CD8-positive, alpha-beta memory T cell (primary cell): Measurements from ENCODE around the gene GPR55. TPM values are rescaled to one million over a fixed set of nuclear protein-coding genes. Genes with fewer than 3 reads are reported as not detected.

Experiments
- CTCF ChIA-PET: fragments of 350-600 bp; sonication (Branson Sonifier 250); formaldehyde crosslinking; loops from one replicate; lab custom pipeline; 2021; ENCODE audit warnings: antibody characterized with exemption; lab: Charles Lee
- POLR2A ChIA-PET: fragments of 350-600 bp; sonication (Branson Sonifier 250); formaldehyde crosslinking; loops from one replicate; lab custom pipeline; 2021; ENCODE audit warnings: antibody characterized with exemption; lab: Charles Lee
- DNase-seq, 5 donors: peaks; one replicate each; pipeline versions ENCODE4 v3.0.0 to v3.0.0-alpha.2; 2020 to 2022; ENCODE audit warnings: mixed read lengths in 1 of 5
- H3K27ac ChIP-seq: one replicate; pipeline ENCODE4 v1.7.0; 2013; ENCODE audit warnings: low read depth, mild to moderate bottlenecking, low read length, moderate library complexity
- H3K27me3 ChIP-seq: 2 replicates; pipeline ENCODE4 v1.7.0; 2013; ENCODE audit warnings: low read length, mild to moderate bottlenecking; ENCODE audit not compliant: insufficient read depth, poor library complexity, severe bottlenecking
- H3K36me3 ChIP-seq: 2 replicates; pipeline ENCODE4 v1.7.0; 2013; ENCODE audit warnings: mild to moderate bottlenecking, low read length, moderate library complexity; ENCODE audit not compliant: insufficient read depth
- H3K4me1 ChIP-seq: 2 replicates; pipeline ENCODE4 v1.7.0; 2013; ENCODE audit warnings: mild to moderate bottlenecking, low read length, moderate library complexity; ENCODE audit not compliant: insufficient read depth
- H3K4me3 ChIP-seq: 2 replicates; pipeline ENCODE4 v1.7.0; 2013; ENCODE audit warnings: mild to moderate bottlenecking, low read length
- H3K9me3 ChIP-seq: 2 replicates; pipeline ENCODE4 v1.7.0; 2013; ENCODE audit warnings: mild to moderate bottlenecking, low read length
- H3K27ac Mint-ChIP-seq, 8 donors: one replicate each; pipeline ENCODE4 v1.8.0; 2020 to 2021; ENCODE audit warnings: mixed read lengths in 8 of 8, mild to moderate bottlenecking in 6 of 8, inconsistent platforms in 3 of 8, moderate library complexity in 3 of 8
- H3K27me3 Mint-ChIP-seq, 2 donors: one replicate each; pipeline ENCODE4 v1.8.0; 2020 to 2021; ENCODE audit warnings: mixed read lengths in 2 of 2, mild to moderate bottlenecking in 1 of 2, moderate library complexity in 1 of 2
- H3K36me3 Mint-ChIP-seq, 3 donors: one replicate each; pipeline ENCODE4 v1.8.0; 2020 to 2021; ENCODE audit warnings: mixed read lengths in 3 of 3, inconsistent platforms in 1 of 3, mild to moderate bottlenecking in 1 of 3
- H3K4me1 Mint-ChIP-seq, 3 donors: one replicate each; pipeline ENCODE4 v1.8.0; 2020 to 2021; ENCODE audit warnings: mixed read lengths in 3 of 3, inconsistent platforms in 1 of 3, mild to moderate bottlenecking in 1 of 3
- H3K4me3 Mint-ChIP-seq, 7 donors: one replicate each; pipeline ENCODE4 v1.8.0; 2020 to 2021; ENCODE audit warnings: mixed read lengths in 7 of 7, mild to moderate bottlenecking in 6 of 7, moderate library complexity in 4 of 7, inconsistent platforms in 2 of 7
- H3K9me3 Mint-ChIP-seq, 5 donors: one replicate each; pipeline ENCODE4 v1.8.0; 2020 to 2022; ENCODE audit warnings: mixed read lengths in 5 of 5, mild to moderate bottlenecking in 3 of 5, moderate library complexity in 2 of 5, inconsistent platforms in 1 of 5
- polyA plus RNA-seq: library from polyadenylated mRNA; unstranded; fragments of 300-500 nt; fragmentation: Illumina TruSeq; gene quantifications from one replicate; pipeline ENCODE4 v1.2.3, GENCODE V29; 2021
- total RNA-seq, 2 experiments: library from RNA; stranded (reverse); gene quantifications; one replicate each; pipeline ENCODE4 v1.2.3, GENCODE V29; 2021

Gene GPR55
- total and polyA plus RNA-seq, 3 experiments from 2014 or later, result 3.5 to 11.6 (median 11.1) TPM

- CTCF ChIA-PET, result interaction anchor here (0.7 to 1.5 kb wide), 2 partner anchors 11 to 56 kb away, joined by 3 to 4 read pairs; no protein-coding TSS in a partner anchor
- Mint-ChIP-seq H3K9me3 (peaks cover 0 to 7% (median 7%) of the 10 kb centered on the region in 5 donors), H3K4me3 (peak overlapping the region in 3 of 7 donors; percentile 6 to 59 (median 34)), H3K27ac (peak overlapping the region in 2 of 8 donors; percentile 11 to 24), H3K4me1 (peaks cover 21 to 39% (median 22%) of the 10 kb centered on the region in 3 donors), H3K27me3 (peaks cover 0 to 5% of the 10 kb centered on the region in 2 donors), H3K36me3 (peaks cover 0 to 4% (median 0%) of the 10 kb centered on the region in 3 donors)
- Histone ChIP-seq H3K27me3 (no peaks in the 10 kb centered on the region), H3K4me3 (no peak overlapping the region), H3K9me3 (no peaks in the 10 kb centered on the region), H3K36me3 (no peaks in the 10 kb centered on the region), H3K4me1 (peaks cover 6% of the 10 kb centered on the region), H3K27ac (no peak overlapping the region)
- POLR2A ChIA-PET, result no interaction called here
- DNase-seq, result no peak
Observed at GRCh38 chr2:230930928-230931555, 6.0 kb upstream of the GPR55 start.

GRCh38 chr2:230930149-230930780 is 5.2 kb upstream of the GPR55 start:
- CTCF ChIA-PET, result interaction anchor here (0.7 to 1.5 kb wide), 3 partner anchors 11 to 82 kb away, joined by 3 to 5 read pairs (median 4); no protein-coding TSS in a partner anchor
- Histone ChIP-seq H3K9me3 (no peaks in the 10 kb centered on the region), H3K4me3 (no peak overlapping the region), H3K27ac (no peak overlapping the region), H3K36me3 (no peaks in the 10 kb centered on the region), H3K4me1 (peaks cover 12% of the 10 kb centered on the region), H3K27me3 (no peaks in the 10 kb centered on the region)
- peaks cover 24 to 46% (median 25%) of the 10 kb centered on the region in 3 donors for H3K4me1 Mint-ChIP-seq
- peaks cover 0 to under 1% (median under 1%) of the 10 kb centered on the region in 5 donors for H3K9me3 Mint-ChIP-seq
- H3K36me3 Mint-ChIP-seq, result no peaks in the 10 kb centered on the region
- peaks cover 0 to 5% of the 10 kb centered on the region in 2 donors for H3K27me3 Mint-ChIP-seq
- POLR2A ChIA-PET, result no interaction called here
- H3K4me3 Mint-ChIP-seq, result peak overlapping the region in 1 of 7 donors; percentile 4
- H3K27ac Mint-ChIP-seq, result peak overlapping the region in 1 of 8 donors; percentile 29
- no peak for DNase-seq

- Mint-ChIP-seq H3K27ac (no peak overlapping the region), H3K9me3 (no peaks in the 10 kb centered on the region), H3K36me3 (peaks cover 0 to 1% (median 0%) of the 10 kb centered on the region in 3 donors), H3K4me3 (peak overlapping the region in 1 of 7 donors; percentile 27), H3K27me3 (peaks cover 0 to 5% of the 10 kb centered on the region in 2 donors), H3K4me1 (peaks cover 31 to 53% (median 31%) of the 10 kb centered on the region in 3 donors)
- no peaks in the 10 kb centered on the region for H3K36me3 ChIP-seq
- no peak overlapping the region for H3K4me3 ChIP-seq
- ChIA-PET POLR2A (no interaction called here), CTCF (interaction anchor here (1.1 to 1.5 kb wide), 2 partner anchors 12 to 81 kb away, joined by 3 to 5 read pairs; no protein-coding TSS in a partner anchor)
- no peak for DNase-seq
- H3K9me3 ChIP-seq, result no peaks in the 10 kb centered on the region
- H3K27me3 ChIP-seq, result no peaks in the 10 kb centered on the region
- H3K4me1 ChIP-seq, result peaks cover 18% of the 10 kb centered on the region
- no peak overlapping the region for H3K27ac ChIP-seq
Observed at GRCh38 chr2:230929381-230930148, 4.5 kb upstream of the GPR55 start.

GRCh38 chr2:230928701-230929380 is 3.8 kb upstream of the GPR55 start:
- Mint-ChIP-seq H3K36me3 (peaks cover 0 to 5% (median 0%) of the 10 kb centered on the region in 3 donors), H3K27ac (peak overlapping the region in 4 of 8 donors; percentile 25 to 89 (median 36)), H3K9me3 (no peaks in the 10 kb centered on the region), H3K27me3 (peaks cover 1 to 5% of the 10 kb centered on the region in 2 donors), H3K4me1 (peaks cover 38 to 61% (median 38%) of the 10 kb centered on the region in 3 donors), H3K4me3 (no peak overlapping the region)
- no peaks in the 10 kb centered on the region for H3K9me3 ChIP-seq
- ChIA-PET POLR2A (no interaction called here), CTCF (interaction anchor here (1.4 to 6.1 kb wide), 3 partner anchors 54 to 124 kb away, joined by 4 to 79 read pairs (median 36); no protein-coding TSS in a partner anchor)
- no peaks in the 10 kb centered on the region for H3K36me3 ChIP-seq
- H3K4me1 ChIP-seq, result peaks cover 25% of the 10 kb centered on the region
- no peak overlapping the region for H3K4me3 ChIP-seq
- H3K27me3 ChIP-seq, result no peaks in the 10 kb centered on the region
- DNase-seq, result no peak
- no peak overlapping the region for H3K27ac ChIP-seq

- DNase-seq, result no peak
- CTCF ChIA-PET, result interaction anchor here (1.1 to 6.1 kb wide), 7 partner anchors 14 to 125 kb away, joined by 3 to 79 read pairs (median 4); no protein-coding TSS in a partner anchor
- peaks cover 44 to 67% (median 46%) of the 10 kb centered on the region in 3 donors for H3K4me1 Mint-ChIP-seq
Observed at GRCh38 chr2:230927711-230928341, 2.8 kb upstream of the GPR55 start.

GRCh38 chr2:230925879-230926765 is 1.1 kb upstream of the GPR55 start:
- no peaks in the 10 kb centered on the region for H3K9me3 Mint-ChIP-seq
- peaks cover 0 to 9% (median 0%) of the 10 kb centered on the region in 3 donors for H3K36me3 Mint-ChIP-seq
- peaks cover 4 to 6% of the 10 kb centered on the region in 2 donors for H3K27me3 Mint-ChIP-seq
- DNase-seq, result no peak
- CTCF ChIA-PET, result interaction anchor here (0.9 to 6.1 kb wide), 8 partner anchors 13 to 102 kb away, joined by 3 to 79 read pairs (median 8); no protein-coding TSS in a partner anchor
- H3K9me3 ChIP-seq, result no peaks in the 10 kb centered on the region
- H3K36me3 ChIP-seq, result no peaks in the 10 kb centered on the region
- no peak overlapping the region for H3K27ac ChIP-seq
- peak overlapping the region in 2 of 8 donors; percentile 87 to 97 for H3K27ac Mint-ChIP-seq
- peaks cover 21% of the 10 kb centered on the region for H3K4me1 ChIP-seq
- H3K27me3 ChIP-seq, result no peaks in the 10 kb centered on the region
- no peak overlapping the region for H3K4me3 ChIP-seq
- H3K4me3 Mint-ChIP-seq, result peak overlapping the region in 2 of 7 donors; percentile 37 to 94
- peaks cover 32 to 63% (median 41%) of the 10 kb centered on the region in 3 donors for H3K4me1 Mint-ChIP-seq
- POLR2A ChIA-PET, result interaction anchor here (0.9 kb wide), 1 partner anchor 59 kb away, joined by 4 read pairs; no protein-coding TSS in a partner anchor

More at GRCh38 chr2:230927711-230928341, 2.8 kb upstream of the GPR55 start:
- Mint-ChIP-seq H3K9me3 (no peaks in the 10 kb centered on the region), H3K36me3 (peaks cover 0 to 5% (median 0%) of the 10 kb centered on the region in 3 donors), H3K27ac (peak overlapping the region in 2 of 8 donors; percentile 59 to 65), H3K4me3 (peak overlapping the region in 3 of 7 donors; percentile 10 to 73 (median 15)), H3K27me3 (peaks cover 4 to 5% of the 10 kb centered on the region in 2 donors)
- H3K36me3 ChIP-seq, result no peaks in the 10 kb centered on the region
- no peaks in the 10 kb centered on the region for H3K27me3 ChIP-seq
- H3K27ac ChIP-seq, result no peak overlapping the region
- POLR2A ChIA-PET, result no interaction called here
- no peaks in the 10 kb centered on the region for H3K9me3 ChIP-seq
- H3K4me1 ChIP-seq, result peaks cover 28% of the 10 kb centered on the region
- no peak overlapping the region for H3K4me3 ChIP-seq
